Stomach smooth muscle (tissue), 2 donors: ENCODE measurements around the gene PDE9A.

ENCODE experiments used
- H3K27ac ChIP-seq: one replicate; pipeline ENCODE4 v1.7.0; 2013; ENCODE audit warnings: mild to moderate bottlenecking, low read length, inconsistent platforms
- H3K27me3 ChIP-seq, 2 donors: one replicate each; pipeline ENCODE4 v1.7.0; 2013; ENCODE audit warnings: low read length in 2 of 2; ENCODE audit not compliant: insufficient read depth in 2 of 2, control insufficient read depth in 1 of 2
- H3K36me3 ChIP-seq, 2 donors: one replicate each; pipeline ENCODE4 v1.7.0; 2013; ENCODE audit warnings: low read length in 2 of 2; ENCODE audit not compliant: control insufficient read depth in 2 of 2, insufficient read depth in 2 of 2
- H3K4me1 ChIP-seq: one replicate; pipeline ENCODE4 v1.7.0; 2013; ENCODE audit warnings: low read length; ENCODE audit not compliant: control insufficient read depth, insufficient read depth
- H3K4me3 ChIP-seq, 2 donors: one replicate each; pipeline ENCODE4 v1.7.0; 2013; ENCODE audit warnings: low read length in 2 of 2
- H3K9ac ChIP-seq, 2 donors: one replicate each; pipeline ENCODE4 v1.7.0; 2013; ENCODE audit warnings: low read length in 2 of 2, mild to moderate bottlenecking in 1 of 2
- H3K9me3 ChIP-seq, 2 donors: one replicate each; pipeline ENCODE4 v1.7.0; 2013; ENCODE audit warnings: low read length in 2 of 2; ENCODE audit not compliant: control insufficient read depth in 2 of 2
- donor health status: healthy.
- donor health status: Pancreatic carcinoma.

The PDE9A gene

GRCh38 chr21:42735944-42736343 lies 82.5 kb downstream of the PDE9A start:
- no peaks in the 10 kb centered on the region for H3K27me3 ChIP-seq
- peaks cover 22 to 33% of the 10 kb centered on the region in 2 donors for H3K36me3 ChIP-seq
- no peaks in the 10 kb centered on the region for H3K9me3 ChIP-seq
- H3K27ac ChIP-seq, result no peak overlapping the region
- no peak overlapping the region for H3K4me3 ChIP-seq
- H3K4me1 ChIP-seq, result peaks cover 20% of the 10 kb centered on the region
- H3K9ac ChIP-seq, result no peak overlapping the region

- no peak overlapping the region for H3K27ac ChIP-seq
- H3K4me1 ChIP-seq, result peaks cover 27% of the 10 kb centered on the region
- no peak overlapping the region for H3K4me3 ChIP-seq
- H3K9me3 ChIP-seq, result no peaks in the 10 kb centered on the region
- H3K36me3 ChIP-seq, result peaks cover 22 to 36% of the 10 kb centered on the region in 2 donors
- H3K27me3 ChIP-seq, result no peaks in the 10 kb centered on the region
- no peak overlapping the region for H3K9ac ChIP-seq
These were observed 83.4 kb downstream of the PDE9A start for GRCh38 chr21:42736646-42737350.

- Histone ChIP-seq H3K4me3 (peak overlapping the region in 1 of 2 donors; percentile 29), H3K9ac (peak overlapping the region; percentile 38), H3K4me1 (peaks cover 32% of the 10 kb centered on the region), H3K27ac (peak overlapping the region; percentile 86), H3K9me3 (no peaks in the 10 kb centered on the region), H3K27me3 (no peaks in the 10 kb centered on the region), H3K36me3 (peaks cover 22 to 32% of the 10 kb centered on the region in 2 donors)
These were observed 84.7 kb downstream of the PDE9A start for GRCh38 chr21:42737951-42738590.

- Histone ChIP-seq H3K4me1 (peaks cover 39% of the 10 kb centered on the region), H3K27me3 (no peaks in the 10 kb centered on the region), H3K9ac (no peak overlapping the region), H3K9me3 (no peaks in the 10 kb centered on the region), H3K4me3 (no peak overlapping the region), H3K36me3 (peaks cover 14 to 21% of the 10 kb centered on the region in 2 donors), H3K27ac (peak overlapping the region; percentile 86)
These were observed 85.9 kb downstream of the PDE9A start for GRCh38 chr21:42739061-42739931.

- H3K27ac ChIP-seq, result no peak overlapping the region
- no peak overlapping the region for H3K9ac ChIP-seq
- peaks cover 5 to 16% of the 10 kb centered on the region in 2 donors for H3K36me3 ChIP-seq
- no peak overlapping the region for H3K4me3 ChIP-seq
- peaks cover 40% of the 10 kb centered on the region for H3K4me1 ChIP-seq
- H3K27me3 ChIP-seq, result no peaks in the 10 kb centered on the region
- no peaks in the 10 kb centered on the region for H3K9me3 ChIP-seq
These were observed 87.0 kb downstream of the PDE9A start for GRCh38 chr21:42740405-42740909.

- Histone ChIP-seq H3K27me3 (no peaks in the 10 kb centered on the region), H3K36me3 (peaks cover 5 to 10% of the 10 kb centered on the region in 2 donors), H3K27ac (no peak overlapping the region)
These were observed 87.6 kb downstream of the PDE9A start for GRCh38 chr21:42741066-42741465.

GRCh38 chr21:42744520-42745445 lies 91.4 kb downstream of the PDE9A start:
- Histone ChIP-seq H3K4me1 (peaks cover 48% of the 10 kb centered on the region), H3K36me3 (peaks cover 3% of the 10 kb centered on the region in 2 donors), H3K9ac (no peak overlapping the region), H3K27ac (no peak overlapping the region), H3K4me3 (no peak overlapping the region), H3K27me3 (no peaks in the 10 kb centered on the region), H3K9me3 (no peaks in the 10 kb centered on the region)

More at GRCh38 chr21:42741066-42741465, 87.6 kb downstream of the PDE9A start:
- H3K9ac ChIP-seq, result no peak overlapping the region
- no peaks in the 10 kb centered on the region for H3K9me3 ChIP-seq
- H3K4me1 ChIP-seq, result peaks cover 45% of the 10 kb centered on the region
- H3K4me3 ChIP-seq, result no peak overlapping the region

GRCh38 chr21:42745511-42746239 lies 92.3 kb downstream of the PDE9A start:
- Histone ChIP-seq H3K9ac (no peak overlapping the region), H3K4me3 (no peak overlapping the region), H3K4me1 (peaks cover 49% of the 10 kb centered on the region), H3K9me3 (no peaks in the 10 kb centered on the region), H3K27me3 (no peaks in the 10 kb centered on the region), H3K36me3 (peaks cover 3% of the 10 kb centered on the region in 2 donors), H3K27ac (peak overlapping the region; percentile 93)

GRCh38 chr21:42746240-42746592 lies 92.8 kb downstream of the PDE9A start:
- no peaks in the 10 kb centered on the region for H3K9me3 ChIP-seq
- peaks cover 50% of the 10 kb centered on the region for H3K4me1 ChIP-seq
- H3K36me3 ChIP-seq, result peaks cover 1 to 3% of the 10 kb centered on the region in 2 donors
- H3K27me3 ChIP-seq, result no peaks in the 10 kb centered on the region
- H3K27ac ChIP-seq, result peak overlapping the region; percentile 93
- H3K4me3 ChIP-seq, result no peak overlapping the region
- no peak overlapping the region for H3K9ac ChIP-seq
